UCSD-AML1 (cell line): ENCODE data around the gene TCF4.

Experiments used
- DNase-seq: peaks from one replicate; lab custom pipeline; 2025; ENCODE audit not compliant: unreplicated experiment; lab: John Stamatoyannopoulos, UW

Gene TCF4

DNA sequence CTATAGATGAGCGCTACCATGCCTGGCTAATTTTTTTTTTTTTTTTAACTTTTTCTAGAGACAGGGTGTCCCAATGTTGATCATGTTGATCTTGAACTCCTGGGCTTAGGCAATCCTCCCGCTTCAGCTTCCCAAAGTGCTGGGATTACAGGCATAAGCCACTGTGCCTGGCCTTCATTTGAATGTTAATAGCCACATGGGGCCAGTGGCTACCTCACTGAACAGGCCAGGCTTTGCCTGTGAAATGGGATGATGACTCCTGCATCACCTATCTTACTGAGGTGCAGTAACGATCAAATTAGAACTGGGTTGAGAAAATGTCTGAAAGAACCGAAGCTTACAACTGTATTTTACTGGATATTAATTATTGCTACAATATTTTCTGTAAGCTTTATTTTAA, 278.7 kb downstream of the TCF4 start:
- DNase-seq, result no peak

DNA sequence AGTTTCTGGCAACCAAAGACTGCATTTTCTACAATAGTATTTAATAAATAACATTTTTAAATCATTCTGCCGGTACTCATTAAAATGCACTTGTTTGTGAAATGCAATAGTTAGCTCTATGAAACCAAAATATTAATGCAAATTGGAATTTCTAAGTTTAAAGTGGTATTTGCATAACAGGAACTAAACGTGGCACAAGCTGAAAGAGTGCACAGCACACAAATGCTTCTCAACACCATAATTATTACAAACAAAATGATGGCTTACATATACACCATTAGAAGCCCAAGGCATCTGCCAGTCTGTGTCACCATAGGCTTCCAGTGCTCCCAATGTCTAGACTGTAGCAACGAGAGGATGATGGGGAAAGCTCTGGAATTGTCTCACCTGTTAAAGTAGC, 280.5 kb downstream of the TCF4 start:
- no peak for DNase-seq

DNA sequence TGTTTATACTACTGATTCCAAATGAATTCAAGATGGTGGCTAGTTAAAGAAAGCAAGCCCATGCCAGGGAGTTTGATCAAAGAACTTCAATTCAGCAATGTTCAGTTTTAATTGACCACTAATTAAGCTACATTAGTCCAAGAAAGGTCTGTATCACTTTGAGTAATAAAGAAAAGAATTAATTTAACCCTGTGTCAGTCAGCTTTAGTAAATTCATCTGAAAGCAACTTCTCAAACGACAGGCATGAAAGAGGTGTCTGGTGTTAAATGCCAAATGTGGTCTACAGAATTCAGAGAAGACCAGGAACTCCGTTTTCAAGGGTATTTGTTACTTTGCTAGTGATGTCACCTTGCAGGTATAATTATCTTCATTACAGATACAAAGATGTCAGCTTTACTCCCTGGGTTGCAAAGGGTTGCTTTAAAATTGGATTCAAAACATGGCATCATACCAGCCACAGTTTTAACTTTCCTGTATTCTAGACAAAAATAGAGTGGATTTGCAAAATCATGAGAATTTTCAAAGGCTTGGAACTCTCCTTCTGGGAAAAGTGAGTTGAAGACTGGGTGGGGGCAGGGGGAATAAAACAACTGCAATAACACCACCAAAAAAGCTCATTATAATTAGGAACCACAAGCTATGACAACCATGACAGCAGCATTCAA, 281.5 kb downstream of the TCF4 start:
- no peak for DNase-seq

DNA sequence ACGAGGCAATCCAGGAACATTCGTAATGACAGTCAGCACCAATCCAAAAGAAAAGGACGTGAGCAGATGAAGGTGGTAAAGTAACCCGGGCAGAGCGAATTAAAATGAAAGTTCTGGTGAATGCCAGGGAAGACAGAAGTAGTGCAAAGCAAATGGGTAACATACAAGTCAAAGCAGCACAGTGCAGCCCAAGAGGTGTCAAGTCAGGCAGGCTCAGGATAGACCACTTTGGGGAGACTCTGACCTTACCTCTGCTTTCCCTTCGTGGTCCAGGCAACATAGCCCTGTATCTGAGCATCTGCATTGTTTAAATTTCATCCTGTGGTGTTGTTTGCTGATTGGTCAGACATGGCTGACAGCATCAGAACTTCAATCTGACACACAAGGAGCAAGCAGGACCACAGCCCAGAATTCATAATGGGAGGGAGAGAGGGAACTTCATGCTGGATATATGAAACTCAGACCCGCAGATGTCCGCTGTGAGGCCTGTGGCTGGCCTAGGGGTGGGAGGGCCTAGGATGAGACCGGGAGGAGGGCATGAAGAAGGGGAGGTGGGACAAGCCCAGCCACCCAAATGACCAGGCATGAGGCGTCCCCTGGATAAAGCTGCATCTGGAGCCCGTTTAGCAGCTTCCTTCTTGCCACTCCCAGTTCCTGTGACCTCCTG, 285.7 kb downstream of the TCF4 start:
- no peak for DNase-seq

DNA sequence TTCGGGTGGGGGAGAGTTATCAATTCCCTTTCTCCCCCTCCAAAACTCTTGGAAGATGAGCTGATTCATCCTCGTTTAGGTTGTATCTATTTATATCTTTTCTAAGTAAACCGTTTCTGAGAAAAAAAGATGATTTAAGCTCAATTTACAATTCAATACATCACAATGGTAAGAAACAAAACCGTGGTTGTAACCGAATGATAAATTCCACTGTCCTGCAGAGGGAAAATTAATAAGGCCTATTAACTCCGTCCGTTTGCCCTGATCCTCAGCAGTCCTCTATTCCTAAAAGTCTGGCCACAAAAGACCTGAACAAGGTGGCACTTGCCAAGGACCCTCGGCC, 286.2 kb downstream of the TCF4 start:
- no peak for DNase-seq

DNA sequence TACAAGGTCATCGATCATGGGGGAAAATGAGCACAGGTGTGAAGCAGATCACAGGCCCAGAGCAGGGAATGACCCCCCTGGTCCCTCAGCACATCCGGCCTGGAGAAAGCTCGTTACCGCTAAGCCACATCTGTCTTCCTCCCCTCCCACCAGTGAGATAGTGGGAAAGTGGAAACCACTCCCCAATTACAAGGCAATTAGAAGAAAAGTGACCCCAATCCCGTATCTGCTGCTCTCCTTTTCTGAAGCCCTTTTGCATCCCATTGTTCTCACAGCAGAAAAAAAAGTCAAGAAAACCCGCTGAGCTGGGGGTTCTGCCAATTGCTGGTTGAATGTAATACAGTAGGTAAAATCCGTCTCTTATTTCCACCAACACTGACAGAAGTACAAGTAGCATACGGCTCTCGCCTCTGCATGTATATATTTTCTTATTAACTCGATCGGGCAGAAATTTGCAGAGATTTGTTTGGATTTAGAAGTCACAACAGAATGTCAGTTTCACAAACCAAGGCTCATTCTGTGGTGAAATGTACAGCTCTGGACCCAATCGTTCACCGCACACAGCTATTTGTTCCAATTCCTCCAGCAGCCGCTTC, 287.0 kb downstream of the TCF4 start:
- DNase-seq, result no peak

DNA sequence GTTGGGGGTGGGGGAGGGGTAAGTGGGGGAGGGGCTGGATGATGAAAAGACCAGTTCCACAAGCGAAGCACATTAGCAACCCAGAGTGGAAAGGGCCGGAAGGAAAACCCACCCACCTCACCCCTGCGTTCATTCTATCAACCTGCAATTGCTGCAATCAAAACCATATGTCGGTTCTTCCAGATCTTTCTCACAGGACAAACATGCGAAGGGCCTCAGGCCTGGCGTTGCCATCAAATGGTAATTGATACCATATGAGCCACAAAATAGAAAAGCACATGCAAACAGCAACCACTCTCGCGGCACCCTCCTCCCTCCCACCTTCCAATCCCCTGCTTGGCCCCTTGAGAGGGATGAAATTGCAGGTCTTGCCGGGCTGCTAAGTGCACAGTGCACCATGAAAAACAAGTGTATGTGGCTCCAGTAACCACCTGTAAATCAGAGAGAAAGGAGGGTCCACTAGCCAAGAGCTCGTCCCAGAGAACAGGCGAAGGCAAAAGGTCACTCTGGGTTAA, 287.5 kb downstream of the TCF4 start:
- no peak for DNase-seq

DNA sequence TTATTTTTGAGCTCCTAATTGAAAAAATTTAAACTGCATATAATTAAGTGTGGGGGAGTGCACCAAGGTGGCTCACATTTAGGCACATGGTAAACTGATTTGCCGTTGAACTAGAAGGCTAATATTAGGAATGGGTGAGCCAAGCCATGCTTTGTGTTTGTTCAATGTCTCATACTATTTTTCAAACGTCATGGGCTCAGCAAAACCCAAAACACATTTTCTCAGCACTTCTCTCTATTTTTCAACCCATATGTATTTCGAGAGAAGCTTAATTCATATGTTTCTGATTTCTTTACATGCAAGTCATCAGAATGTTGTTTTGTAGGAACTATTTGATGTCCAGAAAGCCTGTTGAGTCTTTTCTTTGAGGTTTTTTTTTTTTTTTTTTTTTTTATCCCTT, 291.2 kb downstream of the TCF4 start:
- DNase-seq, result no peak

DNA sequence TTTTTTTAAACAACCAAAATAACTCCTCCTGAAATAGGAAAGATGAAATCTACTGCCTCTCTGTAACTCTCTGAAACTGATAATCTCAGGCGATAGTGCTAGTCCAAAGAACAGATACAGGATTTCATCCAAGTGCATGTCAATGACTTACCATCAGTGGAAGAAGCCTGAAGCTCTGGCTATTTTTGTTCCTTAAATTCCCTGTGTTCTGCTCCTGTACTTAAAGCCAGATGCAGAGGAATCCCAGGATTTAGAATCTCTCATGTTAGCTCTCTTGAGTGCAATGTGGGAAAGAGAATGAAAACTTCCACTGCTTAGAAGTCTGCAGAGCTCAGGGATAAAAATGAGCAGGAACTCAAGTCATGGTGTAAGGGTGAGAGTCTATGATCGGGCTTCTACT, 291.9 kb downstream of the TCF4 start:
- DNase-seq, result no peak

DNA sequence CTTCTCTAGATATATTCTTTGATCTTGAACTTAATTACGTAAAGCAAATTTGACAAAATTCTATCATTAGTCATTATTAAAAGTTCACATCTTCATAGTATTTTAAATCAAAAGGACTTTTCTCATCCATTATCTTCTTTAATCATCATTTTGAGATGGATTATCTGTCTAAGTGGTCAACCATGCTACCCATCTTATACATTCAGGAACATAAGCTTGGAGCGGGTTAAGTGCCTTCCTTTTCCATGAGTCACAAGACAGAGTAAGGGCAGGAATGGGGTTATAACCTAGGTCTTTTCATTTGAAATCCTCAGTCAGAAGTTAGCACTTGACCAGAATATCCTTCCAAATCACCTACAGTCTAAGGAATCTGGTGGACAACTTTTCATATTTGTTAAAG, 297.1 kb downstream of the TCF4 start:
- DNase-seq, result no peak

DNA sequence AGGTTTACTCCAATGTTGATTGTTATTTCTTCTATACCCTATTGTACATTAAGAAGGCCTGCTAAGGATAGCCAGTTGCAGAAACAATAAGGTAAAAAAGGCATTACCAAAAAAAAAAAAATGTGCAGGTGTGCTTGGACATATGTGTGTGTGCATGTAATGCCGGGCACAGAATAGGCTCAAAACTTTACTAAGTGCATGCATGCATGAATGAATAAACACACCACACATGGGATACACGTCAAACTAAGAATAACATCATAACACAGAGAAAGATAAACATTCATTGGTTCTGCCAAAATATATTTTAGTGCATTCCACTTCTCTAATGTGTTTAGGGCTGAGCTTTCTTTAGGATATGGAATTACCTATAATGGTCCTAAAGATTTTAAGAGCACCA, 298.2 kb downstream of the TCF4 start:
- DNase-seq, result no peak

DNA sequence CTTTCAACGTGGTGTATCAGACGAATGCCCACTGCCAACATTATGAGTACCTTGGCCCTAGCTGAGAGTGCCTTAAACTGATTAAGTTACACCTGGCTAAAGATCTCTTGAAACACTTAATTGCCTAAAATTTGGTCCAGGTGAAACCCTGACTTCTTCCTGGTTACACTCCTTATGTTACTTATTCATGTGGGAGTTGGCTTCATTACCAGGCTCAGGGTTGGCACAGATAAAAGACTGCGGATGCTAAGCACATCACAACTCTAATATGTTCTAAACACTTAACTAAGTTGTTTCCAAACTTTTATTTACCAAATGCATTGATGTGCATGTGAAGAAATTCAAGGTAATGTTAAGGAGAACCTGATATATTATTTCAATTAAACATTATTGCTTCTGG, 298.9 kb downstream of the TCF4 start:
- DNase-seq, result no peak

DNA sequence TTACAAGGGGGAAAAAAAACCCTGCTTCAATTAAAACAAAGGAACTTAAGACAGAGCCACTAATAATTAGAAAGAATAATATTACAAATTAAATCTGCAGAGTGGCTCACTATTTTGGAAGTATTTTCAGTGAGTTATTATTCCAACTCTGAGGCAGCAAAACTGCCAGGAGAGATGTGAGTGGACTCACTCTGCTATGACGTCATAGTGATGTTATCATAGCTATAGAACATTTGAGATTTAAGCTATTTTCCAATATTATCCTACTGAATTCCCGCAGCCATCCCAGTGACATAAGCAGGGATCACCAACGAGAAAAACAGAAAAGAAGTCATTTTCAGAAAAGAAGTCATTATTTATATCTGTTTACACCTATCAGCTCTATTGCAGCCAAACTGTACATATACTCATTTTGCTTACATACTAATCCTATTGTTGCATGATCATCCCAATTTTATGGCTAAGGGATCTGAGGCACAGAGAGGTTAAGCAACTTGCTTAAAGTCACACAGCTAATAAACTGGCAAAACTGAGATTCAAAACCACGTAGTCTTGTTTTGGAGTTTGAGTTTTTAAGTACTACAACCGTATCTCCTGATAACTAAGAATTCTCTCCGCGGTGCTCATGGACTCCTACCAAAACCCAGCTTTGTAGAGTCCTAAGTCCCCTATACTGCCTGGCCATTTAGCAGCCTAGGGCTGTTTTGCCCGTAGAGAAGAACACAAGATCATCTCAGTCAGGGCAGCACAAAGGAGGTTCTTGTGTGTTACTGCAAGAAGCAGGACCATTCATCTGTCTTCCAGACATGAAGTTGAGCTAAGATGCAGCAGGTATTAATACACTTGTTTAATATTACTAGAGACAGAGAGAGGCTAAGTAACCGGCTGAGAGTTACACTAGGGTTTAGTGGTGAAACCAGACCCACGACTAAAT, 299.8 kb downstream of the TCF4 start:
- no peak for DNase-seq

DNA sequence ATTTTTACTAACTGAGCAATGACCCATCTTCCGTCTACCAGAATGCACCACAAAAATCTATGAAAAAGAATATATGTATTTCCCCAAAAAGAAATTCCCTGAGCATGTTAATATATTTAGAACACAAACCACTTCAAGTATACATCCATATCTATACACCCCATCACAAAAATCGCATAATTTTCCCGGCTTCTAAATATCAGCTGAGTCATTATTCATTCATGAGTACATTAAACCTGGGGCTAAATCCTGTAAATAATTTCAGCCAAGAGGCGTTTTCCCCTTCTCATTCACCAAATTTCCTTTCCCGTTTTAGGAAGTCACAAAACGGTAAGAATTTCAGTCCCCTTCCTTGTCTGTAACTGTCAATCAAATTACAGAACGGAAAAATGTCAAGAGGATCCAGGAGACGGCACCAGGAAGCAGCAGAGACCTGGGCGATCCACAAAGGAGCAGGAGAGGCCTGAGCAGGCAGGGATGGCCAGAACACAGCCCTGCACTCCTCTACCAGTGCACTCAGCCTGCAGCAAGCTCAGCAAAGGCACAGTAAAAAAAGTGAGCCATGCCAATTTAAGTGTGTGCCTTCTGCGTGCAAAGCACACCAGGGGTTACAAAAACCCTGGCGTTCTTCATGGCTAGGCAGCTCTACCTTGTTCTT, 300.7 kb downstream of the TCF4 start:
- DNase-seq, result no peak

DNA sequence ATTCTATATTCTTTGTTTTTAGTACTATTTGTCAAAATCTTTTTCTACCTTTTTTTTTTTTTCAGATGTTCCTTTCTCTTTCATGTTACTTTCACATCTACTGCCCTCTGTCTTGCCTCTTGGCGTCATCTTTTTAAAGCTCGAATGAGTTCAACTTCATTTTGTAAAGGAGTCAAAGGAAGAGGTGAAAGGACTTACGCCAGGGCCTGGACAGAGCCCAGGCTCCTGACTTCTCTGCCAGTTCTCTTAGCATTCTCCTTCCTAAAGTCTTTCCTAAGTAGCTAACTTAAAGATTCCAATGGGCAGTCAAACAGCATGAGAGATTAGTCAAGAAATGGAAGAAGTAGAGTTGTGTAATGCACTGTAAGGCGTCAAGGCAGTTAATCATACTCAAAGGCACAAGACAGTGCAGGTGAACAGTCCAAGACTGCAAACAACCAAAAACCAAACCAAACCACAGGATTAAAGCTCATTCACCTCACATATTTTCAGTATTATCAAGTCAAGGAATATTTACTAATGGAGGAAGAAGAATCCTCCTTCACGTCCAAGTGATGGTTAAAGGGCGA, 301.7 kb downstream of the TCF4 start:
- DNase-seq, result no peak

DNA sequence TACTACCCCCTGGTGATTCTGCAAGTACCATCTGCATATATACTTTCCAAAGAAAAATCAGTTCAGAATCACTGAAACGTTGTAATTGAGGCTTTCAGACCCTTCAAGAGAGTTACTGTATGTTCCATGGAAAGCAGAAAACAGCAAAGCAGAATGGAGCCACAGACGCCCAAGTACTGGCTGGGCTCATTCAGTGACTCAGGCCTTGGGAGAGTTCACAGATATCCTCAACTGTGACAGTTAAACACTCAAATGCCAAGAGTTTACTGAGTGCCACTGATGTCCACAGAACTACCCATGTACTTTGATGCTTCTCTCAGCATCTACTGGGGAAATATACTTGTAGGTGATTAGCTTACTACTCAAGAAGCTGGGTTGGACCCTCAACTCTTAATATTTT, 303.4 kb downstream of the TCF4 start:
- DNase-seq, result no peak

DNA sequence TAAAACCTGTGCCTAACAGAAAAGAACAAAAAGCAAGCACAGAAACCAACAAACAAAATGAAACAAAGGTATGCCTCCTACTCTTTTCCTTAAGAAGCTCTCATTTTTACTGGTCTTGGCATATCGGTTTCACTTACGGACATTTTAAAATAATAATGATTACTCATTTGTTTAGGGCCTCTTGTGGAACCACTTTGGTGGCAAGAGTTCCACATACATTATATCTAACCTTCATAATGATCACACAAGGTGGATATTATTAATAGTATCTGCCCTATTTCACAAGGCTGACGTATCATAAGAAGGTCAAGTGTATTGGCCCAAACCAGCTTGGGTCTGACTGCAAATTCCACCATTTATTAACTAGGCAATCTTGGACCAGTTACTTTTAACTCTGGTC, 304.7 kb downstream of the TCF4 start:
- no peak for DNase-seq

DNA sequence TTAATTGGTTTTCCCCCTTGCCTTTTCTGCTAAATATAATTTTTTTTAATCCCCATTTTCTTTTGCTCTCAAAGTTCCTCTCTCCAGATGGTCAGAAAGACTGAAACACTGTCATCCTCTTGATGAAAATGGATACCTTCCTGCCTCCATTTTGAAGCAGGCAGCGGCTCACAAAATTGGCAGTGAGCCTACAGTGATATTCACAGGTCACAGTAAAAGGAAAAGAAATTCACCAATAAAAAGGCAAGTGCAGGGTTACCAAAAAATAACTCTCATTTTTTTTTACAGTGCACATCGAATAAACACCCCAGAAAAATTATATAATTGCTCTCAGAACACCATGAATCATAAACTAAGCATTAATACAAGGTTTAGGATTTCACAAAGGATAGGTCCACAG, 307.5 kb downstream of the TCF4 start:
- no peak for DNase-seq

DNA sequence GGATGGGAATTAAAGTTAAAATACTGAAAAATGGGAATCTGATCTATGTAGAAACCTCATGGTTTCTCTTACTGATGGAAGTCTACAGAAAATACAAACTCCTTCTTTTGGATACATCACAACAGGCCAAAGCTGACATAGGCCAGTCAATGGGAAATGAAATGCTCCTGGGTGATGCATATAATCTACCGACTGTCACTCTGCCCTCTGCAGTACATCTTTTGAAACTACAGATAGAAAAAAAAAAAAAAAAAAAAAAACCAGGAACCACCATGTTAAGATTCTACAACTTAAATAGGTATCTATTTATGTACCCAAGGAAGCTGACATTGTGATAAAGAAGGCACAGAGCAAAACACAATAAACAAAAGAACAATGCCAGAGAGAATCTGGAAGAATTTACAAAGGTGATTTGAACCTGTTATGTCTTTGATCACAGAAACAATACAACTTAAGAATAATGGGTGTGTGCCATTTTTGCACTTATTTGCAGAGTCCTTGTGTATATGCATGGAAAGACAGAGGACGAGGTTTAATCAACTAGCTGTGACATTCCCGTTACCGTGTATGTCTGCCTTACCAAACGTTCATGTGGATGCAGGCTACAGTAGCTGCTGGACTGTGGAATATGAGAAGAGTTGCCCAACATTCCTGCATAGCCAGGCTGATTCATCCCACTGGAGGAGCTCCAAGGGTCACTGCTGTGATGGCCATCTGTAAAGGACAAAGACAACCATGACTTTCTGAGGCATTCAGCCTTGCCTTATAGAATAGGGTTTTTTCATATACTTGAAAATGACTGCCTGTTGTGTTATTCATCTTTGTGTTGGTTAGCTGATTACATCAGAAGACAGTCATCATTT, 312.7 kb downstream of the TCF4 start:
- DNase-seq, result no peak
